ENCODE data around the gene MEAK7.

MEAK7 gene

DNA sequence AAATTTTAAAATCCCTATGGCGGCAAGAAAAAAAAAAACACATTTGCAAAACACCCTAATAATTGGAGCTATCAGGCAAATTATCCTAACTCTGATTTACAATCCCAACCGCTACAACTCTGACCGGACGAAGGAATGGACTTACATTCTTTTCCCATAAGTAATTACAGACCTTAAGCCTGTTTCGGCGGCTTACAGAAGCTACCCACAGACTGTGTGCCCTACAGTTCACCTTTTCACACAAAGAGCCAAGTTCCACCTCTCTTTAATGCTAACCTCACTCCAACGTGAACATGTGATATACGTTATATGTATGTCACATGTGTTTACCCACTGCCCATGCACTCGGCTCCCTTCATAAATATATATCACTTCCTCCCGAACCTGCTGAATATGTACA lies 8.7 kb upstream of the MEAK7 start:
- H3K4me3 ChIP-seq (replicated peaks in 1 of 2; ENCODE audit: low read depth in 2 of 2, low read length in 2 of 2) = no peak overlapping the region
- DNase-seq (ENCODE audit: low read depth in 2 of 2) = peak in 1 of 2 donors; percentile 54
- TF ChIP-seq, protein P1, sequence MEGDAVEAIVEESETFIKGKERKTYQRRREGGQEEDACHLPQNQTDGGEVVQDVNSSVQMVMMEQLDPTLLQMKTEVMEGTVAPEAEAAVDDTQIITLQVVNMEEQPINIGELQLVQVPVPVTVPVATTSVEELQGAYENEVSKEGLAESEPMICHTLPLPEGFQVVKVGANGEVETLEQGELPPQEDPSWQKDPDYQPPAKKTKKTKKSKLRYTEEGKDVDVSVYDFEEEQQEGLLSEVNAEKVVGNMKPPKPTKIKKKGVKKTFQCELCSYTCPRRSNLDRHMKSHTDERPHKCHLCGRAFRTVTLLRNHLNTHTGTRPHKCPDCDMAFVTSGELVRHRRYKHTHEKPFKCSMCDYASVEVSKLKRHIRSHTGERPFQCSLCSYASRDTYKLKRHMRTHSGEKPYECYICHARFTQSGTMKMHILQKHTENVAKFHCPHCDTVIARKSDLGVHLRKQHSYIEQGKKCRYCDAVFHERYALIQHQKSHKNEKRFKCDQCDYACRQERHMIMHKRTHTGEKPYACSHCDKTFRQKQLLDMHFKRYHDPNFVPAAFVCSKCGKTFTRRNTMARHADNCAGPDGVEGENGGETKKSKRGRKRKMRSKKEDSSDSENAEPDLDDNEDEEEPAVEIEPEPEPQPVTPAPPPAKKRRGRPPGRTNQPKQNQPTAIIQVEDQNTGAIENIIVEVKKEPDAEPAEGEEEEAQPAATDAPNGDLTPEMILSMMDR (IDR thresholded peaks at IDR 0.05; ENCODE audit: low read depth, low read length) = no peak

DNA sequence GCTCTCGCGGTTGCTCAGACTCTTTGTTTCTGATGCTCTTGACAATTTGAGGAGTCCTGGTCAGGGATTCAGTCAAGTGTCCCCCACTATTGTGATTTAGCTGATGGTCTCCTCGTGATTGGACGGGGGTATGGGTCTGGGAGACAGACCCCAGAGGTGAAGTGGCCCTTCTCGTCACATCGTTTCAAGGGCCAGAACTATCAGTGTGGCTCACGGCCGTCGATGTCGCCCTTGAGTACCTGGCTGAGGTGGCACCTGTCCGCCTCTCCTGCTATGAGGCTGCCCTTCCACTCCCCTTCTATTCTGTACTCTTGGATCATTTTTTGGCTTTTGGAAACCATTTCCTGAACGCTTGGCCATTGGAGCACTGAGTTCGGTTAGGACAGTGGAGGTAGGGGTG lies 7.4 kb upstream of the MEAK7 start:
- DNase-seq (ENCODE audit: low read depth in 2 of 2) = no peak
- no peak overlapping the region for H3K4me3 ChIP-seq (replicated peaks in 1 of 2; ENCODE audit: low read depth in 2 of 2, low read length in 2 of 2)
- TF ChIP-seq, protein P1 (IDR thresholded peaks at IDR 0.05; ENCODE audit: low read depth, low read length) = no peak

DNA sequence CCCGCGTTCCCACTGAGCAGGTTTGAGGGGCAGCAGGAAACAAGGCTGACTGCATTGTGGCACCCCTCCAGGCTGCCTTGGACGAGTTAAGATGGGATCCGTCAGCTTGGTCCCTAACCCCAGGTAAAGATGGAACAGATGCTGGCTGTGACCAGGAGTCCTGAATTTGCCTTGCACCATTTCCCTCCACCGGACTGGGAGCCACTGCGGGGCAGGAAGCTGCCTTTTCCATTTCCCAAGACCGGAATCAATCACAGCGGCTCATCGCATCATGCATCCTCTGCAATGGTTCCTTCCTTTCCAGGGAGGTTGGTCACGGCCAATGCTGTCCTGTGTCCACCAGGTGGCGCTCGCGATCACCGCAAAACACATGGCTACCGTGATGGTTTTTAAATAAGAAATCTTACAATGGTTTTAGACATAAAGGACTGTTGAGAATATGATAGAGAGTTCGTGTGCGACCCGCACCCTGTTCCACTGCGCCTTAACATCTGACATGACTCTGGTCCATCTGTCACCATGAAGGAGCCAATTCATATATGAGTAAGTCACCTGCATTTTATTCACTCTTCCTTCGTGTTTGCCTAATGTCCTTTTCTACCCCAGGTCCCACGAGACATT lies 6.8 kb upstream of the MEAK7 start:
- peak overlapping the region in 1 of 2 donors; percentile 28 for H3K4me3 ChIP-seq (replicated peaks in 1 of 2; ENCODE audit: low read depth in 2 of 2, low read length in 2 of 2)
- TF ChIP-seq, protein P1 (IDR thresholded peaks at IDR 0.05; ENCODE audit: low read depth, low read length) = peak; percentile 89
- peak; percentile 91 to 92 for DNase-seq (ENCODE audit: low read depth in 2 of 2)

DNA sequence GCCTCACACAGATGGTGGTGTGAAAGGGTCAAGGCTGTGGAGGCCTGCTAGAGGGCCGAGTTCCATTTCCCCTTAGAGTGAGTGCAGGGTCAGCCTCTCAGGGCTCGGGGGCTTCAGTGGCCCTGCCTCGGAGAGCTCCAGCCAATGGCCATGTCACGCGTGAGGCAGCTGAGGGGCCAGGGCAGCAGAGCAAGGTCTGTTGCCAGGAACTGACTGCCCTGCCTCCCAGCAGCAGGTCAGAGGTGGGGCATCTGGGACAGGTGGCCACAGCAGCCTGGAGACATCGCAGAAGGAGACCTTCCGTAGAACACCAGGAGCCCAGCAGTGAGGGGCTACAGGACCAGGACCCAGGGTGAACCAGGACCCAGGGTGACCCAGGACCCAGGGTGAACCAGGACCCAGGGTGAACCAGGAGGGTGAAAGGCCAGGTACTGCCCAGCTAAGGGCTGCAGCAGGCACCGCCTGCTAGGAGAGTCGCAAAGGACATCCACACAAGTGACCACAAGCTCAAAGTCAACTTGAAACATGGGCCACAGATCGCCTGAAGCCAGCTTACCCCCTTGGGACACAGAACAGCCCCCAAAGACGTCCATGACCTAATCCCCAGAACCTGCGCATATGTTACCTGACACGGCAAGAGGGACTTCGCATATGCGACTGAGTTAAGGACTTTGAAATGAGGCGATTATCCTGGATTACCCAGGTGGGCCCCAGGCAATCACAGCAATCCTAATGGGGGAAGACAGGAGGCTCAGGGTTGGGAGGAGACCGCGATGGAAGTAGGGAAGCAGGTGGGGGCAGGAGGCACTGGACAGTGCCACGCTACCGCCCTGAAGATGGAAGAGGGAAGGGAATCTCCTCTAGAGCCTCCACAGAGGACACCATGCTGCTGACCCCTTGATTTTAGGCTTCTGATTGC lies 4.8 kb upstream of the MEAK7 start:
- TF ChIP-seq, protein P1 (IDR thresholded peaks at IDR 0.05; ENCODE audit: low read depth, low read length) = no peak
- no peak overlapping the region for H3K4me3 ChIP-seq (replicated peaks in 1 of 2; ENCODE audit: low read depth in 2 of 2, low read length in 2 of 2)
- DNase-seq (ENCODE audit: low read depth in 2 of 2) = no peak

DNA sequence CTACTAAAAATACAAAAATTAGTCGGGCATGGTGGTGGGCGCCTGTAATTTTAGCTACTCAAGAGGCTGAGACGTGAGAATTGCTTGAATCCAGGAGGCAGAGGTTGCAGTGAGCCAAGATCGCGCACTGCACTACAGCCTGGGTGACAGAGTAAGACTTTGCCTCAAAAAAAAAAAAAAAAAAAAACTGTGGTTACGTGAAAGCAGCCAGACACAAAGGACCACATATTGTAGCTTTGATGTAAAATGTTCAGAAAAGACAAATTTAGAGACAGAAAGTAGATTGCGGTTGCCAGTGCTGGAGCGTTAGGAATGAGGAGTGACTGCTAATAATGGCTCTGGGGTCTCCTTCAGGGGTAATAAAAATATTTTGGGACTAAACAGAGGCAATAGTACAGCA lies 4.0 kb upstream of the MEAK7 start:
- no peak overlapping the region for H3K4me3 ChIP-seq (replicated peaks in 1 of 2; ENCODE audit: low read depth in 2 of 2, low read length in 2 of 2)
- no peak for DNase-seq (ENCODE audit: low read depth in 2 of 2)
- TF ChIP-seq, protein P1 (IDR thresholded peaks at IDR 0.05; ENCODE audit: low read depth, low read length) = no peak

DNA sequence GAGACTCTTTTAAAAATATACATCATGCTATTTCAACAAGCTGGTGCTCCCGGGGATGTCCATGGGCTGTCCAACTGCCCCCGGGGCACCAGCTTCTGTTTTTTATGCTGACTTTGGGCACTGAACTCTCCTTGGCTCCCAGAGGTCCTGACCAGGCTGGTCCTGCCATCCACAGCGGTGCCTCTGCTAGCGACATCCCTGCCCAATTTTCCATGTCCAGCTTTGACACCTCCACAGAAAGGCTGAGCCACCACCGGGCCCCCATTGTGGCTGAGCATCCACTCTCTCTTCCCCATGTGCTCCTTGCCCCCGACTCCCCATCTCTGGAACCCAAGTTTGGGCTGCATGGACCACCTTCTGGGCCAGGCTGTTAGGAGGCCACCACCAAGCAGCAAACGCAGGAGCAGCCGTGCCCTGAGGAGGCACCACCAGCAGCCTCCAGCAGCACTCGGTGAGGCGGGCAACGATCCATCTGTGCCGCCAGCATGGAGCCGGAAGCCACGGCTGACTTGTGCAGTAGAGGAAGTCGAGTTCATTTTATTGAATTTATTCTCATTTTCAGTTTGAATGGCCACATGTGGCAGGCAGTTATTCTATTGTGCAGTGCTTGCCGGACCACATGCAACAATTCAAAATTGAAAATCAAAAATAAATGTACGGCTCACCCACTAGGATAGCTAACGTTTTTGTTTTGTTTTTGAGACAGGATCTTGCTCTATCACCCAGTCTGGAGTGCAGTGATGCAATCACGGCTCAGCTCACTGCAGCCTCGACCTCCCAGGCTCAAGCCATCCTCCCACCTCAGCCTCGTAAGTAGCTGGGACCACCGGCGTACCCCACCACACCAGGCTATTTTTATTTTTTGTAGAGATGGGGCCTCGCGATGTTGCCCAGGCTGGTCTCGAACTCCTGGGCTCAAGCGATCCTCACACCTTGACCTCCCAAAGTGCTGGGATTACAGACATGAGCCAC lies 2.8 kb upstream of the MEAK7 start:
- H3K4me3 ChIP-seq (replicated peaks in 1 of 2; ENCODE audit: low read depth in 2 of 2, low read length in 2 of 2) = no peak overlapping the region
- no peak for DNase-seq (ENCODE audit: low read depth in 2 of 2)
- TF ChIP-seq, protein P1 (IDR thresholded peaks at IDR 0.05; ENCODE audit: low read depth, low read length) = no peak

Measured in cardiac fibroblast (primary cell).